GM18861 (cell line): Measurements from ENCODE around the gene DLG1.

Experiments
- ATAC-seq: cut with Tn5 transposase; IDR thresholded peaks from one replicate; pipeline ENCODE4 v1.9.1; 2021; ENCODE audit not compliant: unreplicated experiment

DLG1 gene

DNA sequence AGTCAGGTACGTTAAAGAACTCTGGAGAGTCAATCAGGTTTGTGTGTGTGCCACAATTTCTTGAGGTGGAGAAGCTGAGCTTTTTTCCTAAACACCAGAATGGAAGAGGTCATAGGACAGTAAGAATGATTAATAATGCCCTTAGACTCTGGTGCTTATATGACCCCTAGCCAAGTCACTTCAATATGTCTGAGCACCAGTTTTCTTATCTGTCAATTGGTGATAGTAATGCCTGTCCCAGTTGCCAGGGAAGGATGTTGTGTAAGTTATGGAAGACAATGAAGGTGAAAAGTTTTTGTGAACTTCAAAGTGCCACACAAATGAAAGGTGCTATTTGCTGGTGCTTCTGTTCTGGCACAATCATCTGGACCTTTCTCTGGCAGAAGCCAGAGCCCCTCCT, 22.2 kb upstream of the DLG1 start:
- ATAC-seq: no peak

DNA sequence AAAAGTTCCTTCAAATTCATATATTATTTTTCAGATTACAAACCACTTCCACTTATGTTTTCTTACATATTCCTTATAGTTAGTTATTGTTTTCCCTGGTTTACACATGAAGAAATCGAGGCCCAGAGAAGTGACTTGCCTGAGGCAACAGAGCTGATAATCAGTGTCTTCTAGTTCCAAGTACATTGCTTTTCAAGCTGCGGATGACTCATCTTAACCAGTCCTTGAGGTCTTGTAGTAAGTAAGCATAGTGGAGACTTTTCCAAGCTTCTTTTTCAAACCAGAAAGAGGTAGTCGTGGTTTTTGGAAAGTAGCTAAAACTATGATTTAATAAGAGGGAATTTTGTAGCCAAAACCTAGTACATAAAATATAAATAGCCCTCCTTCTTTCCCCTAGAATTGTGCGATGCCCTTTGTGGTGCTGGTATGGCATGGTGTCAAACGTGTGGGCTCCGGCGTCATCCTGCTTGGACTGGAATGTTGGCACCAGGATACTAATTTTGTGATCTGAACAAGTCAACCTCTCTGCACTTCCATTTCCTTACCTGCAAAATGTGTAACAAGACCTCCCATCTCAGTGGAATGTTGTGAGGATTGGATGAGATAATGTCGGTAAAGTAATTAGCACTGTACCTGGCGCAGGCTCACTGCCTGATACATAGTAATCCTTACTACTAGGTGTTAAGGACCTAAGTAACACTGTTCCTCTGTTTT, 19.0 kb upstream of the DLG1 start:
- ATAC-seq: no peak

DNA sequence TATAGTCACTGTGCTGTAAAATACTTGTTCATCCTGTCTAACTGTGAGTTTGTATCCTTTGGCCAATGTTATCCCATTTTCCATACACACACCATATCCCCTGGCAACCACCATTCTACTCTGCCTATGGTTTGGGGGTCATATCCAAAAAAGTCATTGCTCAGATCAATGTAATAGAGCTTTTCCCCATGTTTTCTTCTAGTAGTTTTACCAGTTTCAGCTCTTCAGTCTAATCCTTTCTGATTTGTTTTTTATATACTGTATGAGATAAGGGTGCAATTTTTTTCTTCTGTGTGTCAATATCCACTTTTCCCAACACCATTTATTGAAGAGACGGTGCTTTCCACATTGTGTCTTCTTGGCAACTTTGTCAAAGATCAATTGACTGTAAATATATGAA, 14.0 kb upstream of the DLG1 start:
- ATAC-seq: no peak

DNA sequence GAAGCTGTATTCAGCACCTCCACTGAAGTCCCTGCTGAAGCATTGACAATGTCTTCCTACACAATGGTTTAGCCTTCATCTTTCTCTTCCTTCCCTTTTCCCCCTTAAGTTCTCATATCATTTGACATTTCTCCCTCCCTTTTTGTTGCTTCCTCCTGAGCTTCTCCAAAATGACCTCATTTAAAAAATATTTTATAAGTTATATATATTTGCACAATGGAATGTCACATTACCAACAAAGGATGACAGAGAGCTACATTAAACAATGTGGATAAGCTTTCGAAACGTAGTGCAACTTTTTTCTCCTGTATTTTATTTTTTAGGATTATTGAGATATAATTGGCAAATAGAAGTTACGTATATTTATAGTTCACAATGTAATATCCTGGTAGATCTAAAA, 13.2 kb upstream of the DLG1 start:
- ATAC-seq: no peak

DNA sequence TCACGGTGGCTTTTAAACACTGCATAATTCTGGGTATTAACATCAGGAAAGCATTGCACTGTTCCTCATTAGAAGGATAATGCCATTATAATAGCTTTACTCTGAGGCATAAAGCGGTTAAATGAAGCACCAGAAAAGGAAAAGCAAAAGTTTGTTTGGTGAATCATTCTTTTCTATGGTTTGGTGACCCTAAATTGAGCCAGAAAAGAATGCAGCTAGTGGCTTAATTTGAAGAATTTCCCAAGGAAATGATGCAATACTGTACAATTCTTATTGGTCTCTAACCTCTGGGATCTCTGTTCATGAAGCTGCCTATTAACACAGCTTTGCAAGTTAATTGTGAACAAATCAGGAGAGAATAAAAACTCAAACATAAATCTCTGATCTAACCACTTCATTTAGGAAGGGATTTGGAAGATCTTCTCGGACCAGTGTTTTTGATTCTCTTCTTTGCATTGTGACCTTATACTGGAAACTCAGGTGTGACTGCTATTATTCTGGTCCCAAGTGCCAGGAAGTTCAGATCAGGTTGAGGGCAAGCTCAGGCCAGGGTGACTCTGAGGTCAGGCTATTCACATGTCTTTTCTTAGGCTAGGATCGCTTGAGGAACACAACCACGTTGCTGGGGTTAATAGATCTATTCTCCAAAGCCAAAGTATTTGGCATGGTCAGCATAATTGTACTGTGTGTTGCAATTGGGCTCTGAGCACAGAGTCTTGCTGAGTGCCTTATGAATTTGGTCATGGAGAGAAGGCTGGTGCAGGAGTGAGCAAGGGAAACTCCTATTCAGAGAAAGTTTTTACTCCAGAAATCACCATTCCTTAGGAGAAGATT, 11.3 kb upstream of the DLG1 start:
- no peak for ATAC-seq

DNA sequence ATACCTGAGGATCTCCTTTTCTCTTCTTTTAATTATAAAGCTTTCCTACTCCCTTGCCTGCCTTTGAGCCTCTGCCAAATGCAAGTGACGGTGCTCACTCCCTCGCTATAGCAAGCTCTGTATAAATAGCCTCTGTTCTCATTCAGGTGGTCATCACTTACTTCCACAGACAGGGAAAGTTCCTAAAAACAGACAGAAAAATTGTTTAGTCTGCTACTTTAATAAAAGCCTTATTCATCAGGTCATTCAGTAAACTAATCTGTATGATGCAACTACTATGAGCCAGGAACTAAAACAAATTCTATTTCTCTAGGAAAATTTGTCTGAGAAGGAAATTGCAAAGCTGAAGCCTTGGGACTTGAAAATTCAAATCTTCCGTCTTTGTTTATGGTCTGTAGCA, 10.2 kb upstream of the DLG1 start:
- no peak for ATAC-seq

DNA sequence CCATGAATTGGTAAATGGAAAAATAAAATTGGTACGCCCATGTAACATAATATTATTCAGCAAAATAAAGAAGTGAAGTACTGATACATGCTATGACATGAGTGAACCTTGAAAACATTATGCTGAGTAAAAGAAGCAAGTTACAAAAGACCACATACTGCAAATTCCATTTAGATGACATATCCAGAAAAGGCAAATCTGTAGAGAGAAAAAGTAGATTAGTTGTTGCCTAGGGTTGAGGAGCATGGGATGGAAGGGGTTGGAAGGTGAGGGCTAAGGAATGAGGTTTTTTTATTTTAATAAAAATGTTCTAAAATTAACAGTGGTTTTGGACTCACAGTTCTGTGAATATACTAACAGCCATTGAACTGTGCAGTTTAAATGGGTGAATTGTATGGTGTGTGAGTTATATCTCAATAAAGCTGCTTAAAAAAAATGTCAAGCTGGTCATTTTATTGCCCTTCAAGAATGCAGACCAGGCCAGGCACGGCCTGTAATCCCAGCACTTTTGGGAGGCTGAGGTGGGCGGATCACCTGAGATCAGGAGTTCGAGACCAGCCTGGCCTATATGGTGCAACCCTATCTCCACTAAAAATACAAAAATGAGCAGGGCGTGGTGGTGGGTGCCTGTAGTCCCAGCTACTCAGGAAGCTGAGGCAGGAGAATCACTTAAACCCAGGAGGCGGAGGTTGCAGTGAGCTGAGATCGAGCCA, 8.1 kb upstream of the DLG1 start:
- no peak for ATAC-seq

DNA sequence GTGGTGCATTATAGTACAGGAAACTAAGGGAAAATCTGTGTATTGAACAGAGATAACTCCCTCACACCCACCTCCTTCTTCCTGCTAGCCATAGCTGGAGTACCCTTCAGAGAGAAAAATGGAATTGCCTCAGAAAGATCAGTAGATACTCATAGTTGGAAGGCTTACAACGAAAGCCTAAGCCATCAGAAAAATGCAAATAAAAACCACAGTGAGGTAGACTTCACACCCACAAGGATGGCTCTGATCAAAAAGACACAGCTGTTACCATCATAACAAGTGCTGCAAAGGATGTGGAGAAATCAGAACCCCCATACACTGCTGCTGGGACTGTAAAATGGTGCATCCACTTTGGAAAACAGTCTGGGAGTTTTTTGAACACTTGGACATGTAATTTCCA, 7.4 kb upstream of the DLG1 start:
- ATAC-seq: peak; percentile 85

DNA sequence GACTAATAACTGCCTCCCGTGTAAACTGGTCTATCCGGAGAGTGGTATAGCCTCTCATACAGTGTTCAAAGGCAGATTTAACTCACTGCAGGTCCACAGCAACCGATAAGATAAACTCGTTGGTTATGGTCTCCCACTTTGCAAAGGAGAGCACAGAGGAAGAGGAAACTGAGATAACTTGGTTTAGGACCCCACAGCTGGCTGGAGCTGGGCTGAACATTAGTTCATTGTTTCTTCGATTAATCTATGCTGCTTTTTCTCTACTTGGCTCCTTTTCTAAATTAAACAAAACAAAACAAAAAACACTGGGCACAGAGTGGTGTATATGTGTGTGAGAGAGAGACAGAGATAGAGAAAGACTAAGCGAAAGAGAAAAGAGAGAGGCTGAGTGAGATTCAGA, 5.0 kb upstream of the DLG1 start:
- no peak for ATAC-seq

DNA sequence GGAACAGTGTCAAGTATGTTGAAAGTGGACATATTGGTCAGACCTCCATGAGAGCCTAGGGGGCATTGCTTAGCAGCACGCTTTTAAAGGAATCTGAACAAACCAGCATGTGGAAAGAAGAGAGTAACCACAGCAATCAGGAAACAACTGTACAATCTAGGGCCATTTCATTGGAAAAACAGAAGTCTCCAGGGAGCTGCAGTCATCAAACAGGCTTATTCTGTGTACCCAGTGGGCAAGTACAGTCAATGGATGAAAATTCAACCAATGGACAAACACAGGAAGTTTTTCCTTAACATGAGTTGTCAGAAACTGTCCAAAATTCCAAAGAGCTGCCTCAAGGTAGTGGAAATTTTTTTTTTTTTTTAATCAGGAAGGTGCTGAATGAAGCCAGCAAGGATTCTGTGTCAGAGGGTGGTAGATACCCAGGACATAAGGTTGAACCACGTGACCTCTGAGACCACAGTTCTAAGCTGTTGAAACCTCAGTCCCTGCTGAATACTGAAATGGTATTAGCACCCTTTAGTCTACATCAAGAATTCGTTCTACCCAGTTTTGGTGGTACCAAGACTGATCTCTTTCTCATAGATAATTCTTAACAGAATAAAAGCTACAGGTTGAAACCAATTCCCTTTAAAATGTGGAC, 4.4 kb upstream of the DLG1 start:
- no peak for ATAC-seq

DNA sequence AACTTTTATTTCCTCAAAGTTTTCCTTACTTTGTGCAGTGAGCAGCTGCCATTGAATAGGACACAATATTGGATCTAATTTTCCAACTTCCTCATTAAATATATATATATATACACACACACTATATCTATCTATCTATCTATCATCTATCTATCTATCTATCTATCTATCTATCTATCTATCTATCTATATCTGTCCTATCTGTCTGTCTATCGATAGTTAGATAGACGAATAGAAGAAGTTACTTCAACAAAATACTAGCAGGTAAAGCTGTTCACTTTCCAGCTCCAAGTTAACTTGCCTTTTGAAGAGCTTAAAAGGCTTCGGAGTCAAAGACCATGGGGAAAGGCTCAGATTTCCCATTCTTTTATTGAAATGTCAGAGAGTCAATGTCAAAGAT, 3.6 kb upstream of the DLG1 start:
- ATAC-seq: no peak

DNA sequence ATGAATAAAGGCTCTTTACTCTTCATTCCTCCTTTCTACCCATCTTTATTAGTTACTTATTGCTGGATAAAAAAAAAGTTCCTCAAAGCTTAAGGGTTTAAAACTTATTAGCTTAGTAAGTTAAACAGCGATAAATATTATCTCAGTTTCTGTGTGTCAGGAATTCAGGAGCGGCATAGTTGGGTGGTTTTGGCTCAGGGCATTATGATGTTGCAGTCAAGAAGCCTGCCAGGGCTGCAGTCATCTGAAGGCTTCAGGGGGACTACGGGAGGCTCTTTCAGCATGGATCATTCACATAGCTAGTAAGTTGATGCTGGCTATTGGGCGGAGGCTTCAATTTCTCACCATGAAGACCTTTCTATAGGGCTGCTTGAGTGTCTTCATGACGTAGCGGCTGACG, 1.9 kb upstream of the DLG1 start:
- ATAC-seq: no peak

DNA sequence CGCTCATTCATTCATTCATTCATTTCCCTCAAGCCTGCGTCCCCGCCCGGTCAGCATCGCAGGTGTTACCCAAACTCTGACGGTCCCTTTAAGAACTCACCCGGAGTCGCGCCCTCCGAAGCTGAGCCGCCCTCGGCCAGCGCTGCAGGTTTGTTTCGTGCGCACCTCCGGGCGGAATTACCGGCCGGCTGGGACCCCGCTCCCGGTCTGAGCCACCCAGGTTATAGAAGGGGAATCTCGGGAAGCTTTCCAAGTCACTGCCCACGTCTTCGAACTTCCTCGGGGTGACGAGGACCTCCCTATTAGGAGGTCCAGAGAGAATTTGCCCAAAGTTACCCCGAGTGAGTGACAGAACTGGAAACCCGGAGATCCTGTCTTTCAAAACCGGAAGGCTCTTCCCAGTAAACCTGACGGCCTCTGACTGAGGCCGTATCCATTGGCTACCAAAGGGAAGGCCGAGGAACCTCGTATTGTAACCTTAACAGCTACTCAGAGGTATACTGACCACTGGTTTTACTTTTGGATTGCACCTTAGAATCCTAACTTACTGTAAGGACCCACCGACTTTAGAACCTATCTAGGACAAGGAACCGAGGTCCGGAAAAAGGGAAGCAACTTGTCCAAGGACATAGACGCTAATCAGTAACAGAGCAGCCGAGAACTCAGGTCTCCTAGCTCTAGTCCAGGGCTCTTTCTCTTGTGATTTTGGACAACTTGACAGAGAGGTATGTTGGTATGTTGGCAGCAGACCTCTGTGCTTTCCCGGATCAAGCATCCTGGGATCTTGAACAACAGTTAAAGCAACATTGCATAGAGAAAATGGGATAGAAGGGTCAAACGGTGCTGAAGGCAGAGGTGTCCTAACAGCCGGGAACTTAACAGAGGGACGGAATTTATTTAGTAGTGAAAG, 788 bp upstream of the DLG1 start:
- peak; percentile 11 for ATAC-seq

DNA sequence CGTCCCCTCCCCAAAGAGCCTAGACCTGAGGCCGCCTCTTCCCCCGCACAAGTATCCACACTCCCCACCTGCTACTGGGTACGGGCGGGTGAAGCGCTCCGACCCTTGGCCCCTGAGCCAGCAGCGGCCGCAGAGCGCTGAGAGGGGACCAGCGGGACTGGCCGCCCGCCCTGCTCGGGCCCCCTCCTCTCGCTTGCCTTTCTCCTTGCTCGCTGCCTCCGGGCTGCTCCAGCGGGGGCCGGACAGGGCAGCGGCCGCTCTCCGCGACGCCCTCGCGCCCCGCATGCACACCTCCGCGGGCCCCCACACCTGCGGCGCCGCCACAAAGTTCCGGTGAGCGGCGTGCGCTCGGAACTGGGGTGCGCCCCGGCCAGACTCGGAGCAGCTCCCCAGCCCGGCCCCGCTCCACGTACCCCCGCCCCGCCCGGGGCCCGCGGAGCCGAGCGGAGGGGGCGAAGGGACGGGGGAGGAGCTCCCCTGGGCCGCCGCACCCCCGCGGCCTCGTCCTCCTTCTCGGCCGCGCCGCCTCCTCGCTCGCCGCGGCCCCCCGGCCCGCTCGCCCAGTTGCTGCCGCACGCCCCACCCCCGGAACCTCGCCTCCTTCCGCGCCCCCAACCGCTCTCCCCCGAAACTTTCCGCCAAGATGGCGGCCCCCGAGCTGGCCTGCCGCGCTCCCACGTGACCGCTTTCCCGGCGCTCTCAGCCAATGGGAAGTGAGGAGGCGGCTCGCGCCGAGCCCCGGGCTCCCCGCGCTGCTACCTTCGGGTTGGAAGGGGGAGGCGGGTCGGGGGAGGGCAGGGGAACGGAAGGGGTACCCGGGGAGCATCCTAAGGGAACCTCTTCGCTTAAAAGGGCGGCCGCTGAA, 704 bp downstream of the DLG1 start:
- peak; percentile 57 for ATAC-seq

DNA sequence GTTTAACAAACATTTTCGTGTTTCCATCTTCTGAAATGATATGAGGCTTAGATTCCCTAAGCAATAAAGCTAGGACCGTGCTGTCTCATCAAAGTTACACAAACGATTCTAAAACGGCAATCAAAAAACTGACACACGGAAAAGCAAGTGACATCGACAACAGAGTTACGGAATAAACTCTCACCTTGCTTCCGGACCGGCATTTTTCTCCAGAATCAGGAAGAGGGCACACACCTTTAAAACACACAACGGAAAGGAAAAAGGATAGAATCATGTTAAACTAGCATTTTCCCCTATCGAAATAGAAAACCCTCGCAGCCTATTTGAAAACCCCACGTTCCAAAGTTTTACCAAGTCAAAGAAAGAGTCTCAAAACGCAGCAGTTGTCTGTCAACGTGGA, 1.4 kb downstream of the DLG1 start:
- no peak for ATAC-seq

DNA sequence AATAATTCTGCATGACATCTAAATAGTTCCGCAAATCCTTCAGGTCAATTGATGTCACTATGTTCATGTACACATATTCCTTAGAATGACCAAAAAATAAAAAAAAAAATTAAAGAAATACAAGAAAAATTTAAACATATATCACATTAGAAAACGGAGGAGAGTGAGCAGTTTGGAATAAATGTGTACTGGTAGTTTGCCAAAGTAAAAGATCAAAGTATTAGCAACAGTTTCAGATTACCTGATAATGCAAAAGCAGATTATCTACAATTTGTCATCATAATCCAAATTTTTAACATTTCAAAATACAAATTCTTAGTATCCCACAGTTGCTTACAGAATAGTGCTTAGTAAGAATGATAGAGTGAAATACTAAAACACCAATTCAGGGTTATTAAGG, 1.9 kb downstream of the DLG1 start:
- ATAC-seq: no peak

DNA sequence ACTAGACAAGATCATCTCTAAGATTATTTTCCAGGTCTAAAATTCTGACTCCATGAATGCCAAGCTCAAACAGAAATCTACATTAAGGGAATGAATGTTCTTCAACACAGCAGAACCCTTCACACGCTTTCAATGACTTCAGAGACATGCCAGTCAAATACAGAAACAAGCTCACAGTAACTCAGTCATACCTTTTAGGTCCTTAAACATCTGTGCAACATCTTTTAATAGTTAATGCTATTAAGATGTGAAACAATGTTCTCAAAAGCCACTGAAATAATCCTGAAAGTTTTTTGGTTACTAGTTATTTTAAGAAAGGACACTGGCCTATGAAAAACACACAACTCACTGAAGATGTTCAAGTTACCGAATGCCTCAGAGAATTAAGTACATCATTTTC, 2.5 kb downstream of the DLG1 start:
- no peak for ATAC-seq

DNA sequence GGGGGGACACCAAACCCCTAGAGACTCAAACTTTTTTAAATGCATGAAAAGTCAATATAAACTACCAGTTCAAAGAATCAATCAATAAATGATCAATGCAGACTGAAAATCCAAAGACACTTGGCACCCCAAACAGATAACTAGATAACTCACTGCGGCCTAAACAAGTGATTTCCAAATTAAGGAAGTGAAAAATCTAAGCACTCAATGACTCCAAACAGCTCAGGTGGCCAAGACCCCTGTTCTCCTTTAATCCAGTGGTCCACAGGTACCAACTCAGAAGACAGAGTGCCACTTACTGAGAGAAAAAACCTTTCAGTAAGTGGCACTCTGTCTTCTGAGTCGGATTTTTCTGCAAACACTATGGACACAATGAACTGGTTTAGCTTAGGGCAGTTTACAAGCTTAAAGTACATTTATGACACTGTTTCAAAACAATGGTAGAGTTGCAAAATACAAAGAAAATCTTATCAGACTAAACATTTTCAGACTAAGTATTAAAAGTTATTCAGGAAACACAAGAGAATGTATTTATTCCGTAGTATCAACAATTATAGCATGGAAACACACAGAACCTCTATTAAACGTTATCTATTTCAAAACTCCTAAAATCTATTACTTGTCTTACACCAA, 4.7 kb downstream of the DLG1 start:
- no peak for ATAC-seq

DNA sequence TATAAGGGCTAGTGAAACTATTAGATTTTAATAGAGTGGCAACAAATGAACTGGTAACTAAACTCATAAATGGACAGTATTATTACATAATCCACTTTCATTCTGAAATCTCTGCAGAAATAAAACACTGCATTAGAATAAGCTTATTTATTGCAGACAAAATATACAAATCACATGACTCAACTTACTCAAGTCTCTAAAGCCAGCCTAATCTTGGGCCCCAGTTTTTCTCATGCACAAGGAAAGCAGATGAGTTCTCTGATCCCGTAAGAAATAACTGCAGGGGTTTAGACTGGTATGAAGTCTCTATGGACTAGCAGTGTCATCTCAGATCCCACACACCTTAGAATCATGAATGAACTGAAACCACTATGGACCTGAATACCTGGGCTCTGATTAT, 5.8 kb downstream of the DLG1 start:
- no peak for ATAC-seq
